ENCODE measurements around the gene FLT3.

FLT3 gene

GRCh38 chr13:27975564-27976361, 124.6 kb downstream of the FLT3 start:
- H3K4me3 ChIP-seq (replicated peaks in 1 of 2; ENCODE audit: low read depth in 2 of 2, low read length in 2 of 2), result no peak overlapping the region
- no peak for TF ChIP-seq CTCF (IDR thresholded peaks at IDR 0.05; ENCODE audit: low read depth, low read length)
- no peak for DNase-seq (ENCODE audit: low read depth in 2 of 2)

GRCh38 chr13:27973961-27974662, 126.3 kb downstream of the FLT3 start:
- no peak for DNase-seq (ENCODE audit: low read depth in 2 of 2)
- H3K4me3 ChIP-seq (replicated peaks in 1 of 2; ENCODE audit: low read depth in 2 of 2, low read length in 2 of 2), result no peak overlapping the region
- no peak for TF ChIP-seq CTCF (IDR thresholded peaks at IDR 0.05; ENCODE audit: low read depth, low read length)

GRCh38 chr13:27973291-27973690, 127.1 kb downstream of the FLT3 start:
- no peak overlapping the region for H3K4me3 ChIP-seq (replicated peaks in 1 of 2; ENCODE audit: low read depth in 2 of 2, low read length in 2 of 2)
- TF ChIP-seq CTCF (IDR thresholded peaks at IDR 0.05; ENCODE audit: low read depth, low read length), result no peak
- DNase-seq (ENCODE audit: low read depth in 2 of 2), result no peak

GRCh38 chr13:27972478-27972820, 127.9 kb downstream of the FLT3 start:
- no peak for TF ChIP-seq CTCF (IDR thresholded peaks at IDR 0.05; ENCODE audit: low read depth, low read length)

GRCh38 chr13:27971776-27972477, 128.4 kb downstream of the FLT3 start:
- no peak overlapping the region for H3K4me3 ChIP-seq (replicated peaks in 1 of 2; ENCODE audit: low read depth in 2 of 2, low read length in 2 of 2)
- no peak for TF ChIP-seq CTCF (IDR thresholded peaks at IDR 0.05; ENCODE audit: low read depth, low read length)
- DNase-seq (ENCODE audit: low read depth in 2 of 2), result no peak

More at GRCh38 chr13:27972478-27972820, 127.9 kb downstream of the FLT3 start:
- no peak for DNase-seq (ENCODE audit: low read depth in 2 of 2)
- no peak overlapping the region for H3K4me3 ChIP-seq (replicated peaks in 1 of 2; ENCODE audit: low read depth in 2 of 2, low read length in 2 of 2)

- DNase-seq (ENCODE audit: low read depth in 2 of 2), result no peak
- H3K4me3 ChIP-seq (replicated peaks in 1 of 2; ENCODE audit: low read depth in 2 of 2, low read length in 2 of 2), result no peak overlapping the region
Measured at GRCh38 chr13:27971236-27971645, 129.1 kb downstream of the FLT3 start.

More at GRCh38 chr13:27971236-27971645, 129.1 kb downstream of the FLT3 start:
- no peak for TF ChIP-seq CTCF (IDR thresholded peaks at IDR 0.05; ENCODE audit: low read depth, low read length)

All from cardiac fibroblast (primary cell).